Smooth muscle cell (in vitro differentiated cells): ENCODE data around the gene NFYB. TPM values are rescaled to one million over a fixed set of nuclear protein-coding genes. Genes with fewer than 3 reads are reported as not detected.
"Not testable (repeated sequence)": the region's sequence is repeated elsewhere in the genome, so short reads cannot be mapped to it uniquely, and the experiment has no call there.

Source experiments
- DNase-seq: peaks from one replicate; lab custom pipeline; 2025; ENCODE audit not compliant: unreplicated experiment; lab: John Stamatoyannopoulos, UW
- H2AFZ ChIP-seq: fragments of 200-600 bp; sonication (generic); 2 replicates; pipeline ENCODE4 v1.6.0; 2016; ENCODE audit warnings: antibody characterized with exemption, low read depth, mild to moderate bottlenecking
- H3F3A ChIP-seq: fragments of 200-600 bp; sonication (generic); 2 replicates; pipeline ENCODE4 v1.6.0; 2017; ENCODE audit warnings: antibody characterized with exemption, low read depth
- H3K27ac ChIP-seq: fragments of 200-600 bp; sonication (generic); 2 replicates; pipeline ENCODE4 v1.5.1; 2016; ENCODE audit warnings: low read depth, mild to moderate bottlenecking
- H3K27me3 ChIP-seq: fragments of 200-600 bp; sonication (generic); 2 replicates; pipeline ENCODE4 v1.6.1; 2016; ENCODE audit warnings: low read depth, mild to moderate bottlenecking
- H3K36me3 ChIP-seq: fragments of 200-600 bp; sonication (generic); 2 replicates; pipeline ENCODE4 v1.5.1; 2016; ENCODE audit warnings: low read depth
- H3K4me1 ChIP-seq: fragments of 200-600 bp; sonication (generic); 2 replicates; pipeline ENCODE4 v1.5.1; 2016; ENCODE audit warnings: low read depth
- H3K4me2 ChIP-seq: fragments of 200-600 bp; sonication (generic); 2 replicates; pipeline ENCODE4 v1.6.0; 2016; ENCODE audit warnings: mild to moderate bottlenecking
- H3K4me3 ChIP-seq: fragments of 200-600 bp; sonication (generic); 2 replicates; pipeline ENCODE4 v1.5.1; 2016; ENCODE audit warnings: mild to moderate bottlenecking
- H3K79me2 ChIP-seq: fragments of 200-600 bp; sonication (generic); 2 replicates; pipeline ENCODE4 v1.6.0; 2016; ENCODE audit warnings: low read depth, mild to moderate bottlenecking
- H3K9ac ChIP-seq: fragments of 200-600 bp; sonication (generic); 2 replicates; pipeline ENCODE4 v1.6.0; 2016; ENCODE audit warnings: low read depth
- H3K9me3 ChIP-seq: fragments of 200-600 bp; sonication (generic); replicated peaks from 2 replicates; pipeline ENCODE4 v1.5.1; 2016; ENCODE audit warnings: low read depth
- H4K20me1 ChIP-seq: fragments of 200-600 bp; sonication (generic); 2 replicates; pipeline ENCODE4 v1.6.0; 2016; ENCODE audit warnings: low read depth
- CTCF ChIP-seq: fragments of 200-600 bp; sonication (generic); IDR thresholded peaks from 2 replicates; pipeline ENCODE4 v1.5.1; 2017; ENCODE audit warnings: borderline replicate concordance, mild to moderate bottlenecking, antibody characterized with exemption; ENCODE audit not compliant: insufficient read depth, poor library complexity, severe bottlenecking
- WGBS: methylation state at CpG from one replicate; pipeline ENCODE4 v1.1.7; 2016; ENCODE audit warnings: low lambda C conversion rate; 5-methylcytosine and 5-hydroxymethylcytosine counted together
- polyA plus RNA-seq: library from polyadenylated mRNA; unstranded; fragments of >200 nt; fragmentation: Nextera tagmentation; extraction: Ambion mirVana; gene quantifications from 2 replicates; pipeline ENCODE4 v1.2.1, GENCODE V29; 2016
- total RNA-seq: library from RNA; depleted of rRNA; stranded (reverse); fragments of >200 nt; gene quantifications from 2 replicates; pipeline ENCODE4 v1.2.3, GENCODE V29; 2014

Gene NFYB
- total and polyA plus RNA-seq, 2 experiments from 2014 or later: 20.2 to 22.6 TPM

- no peaks in the 10 kb centered on the region for H3K36me3 ChIP-seq
- 85% methylated on average over 1 of the region's 1 CpG for WGBS
- no peaks in the 10 kb centered on the region for H3F3A ChIP-seq
- no peak for DNase-seq
- no peaks in the 10 kb centered on the region for H3K27me3 ChIP-seq
- no peak overlapping the region for H2AFZ ChIP-seq
- H3K4me3 ChIP-seq: no peak overlapping the region
- H4K20me1 ChIP-seq: no peaks in the 10 kb centered on the region
- H3K79me2 ChIP-seq: no peaks in the 10 kb centered on the region
- no peak for TF ChIP-seq CTCF
- no peaks in the 10 kb centered on the region for H3K4me1 ChIP-seq
- no peak overlapping the region for H3K4me2 ChIP-seq
- no peak overlapping the region for H3K27ac ChIP-seq
- H3K9ac ChIP-seq: no peak overlapping the region
- no peaks in the 10 kb centered on the region for H3K9me3 ChIP-seq
Measured at GRCh38 chr12:104164634-104165033, 26.6 kb upstream of the NFYB start.

GRCh38 chr12:104163631-104164030 is 25.6 kb upstream of the NFYB start:
- no peak overlapping the region for H3K27ac ChIP-seq
- no peaks in the 10 kb centered on the region for H3K36me3 ChIP-seq
- no peaks in the 10 kb centered on the region for H3K79me2 ChIP-seq
- no peak overlapping the region for H3K4me2 ChIP-seq
- H3K4me3 ChIP-seq: no peak overlapping the region
- no peaks in the 10 kb centered on the region for H3K27me3 ChIP-seq
- no peaks in the 10 kb centered on the region for H3K9me3 ChIP-seq
- no peak overlapping the region for H3K9ac ChIP-seq
- TF ChIP-seq CTCF: no peak
- no peaks in the 10 kb centered on the region for H4K20me1 ChIP-seq
- WGBS: 74% methylated on average over 4 of the region's 4 CpGs
- no peaks in the 10 kb centered on the region for H3F3A ChIP-seq
- H2AFZ ChIP-seq: no peak overlapping the region
- no peaks in the 10 kb centered on the region for H3K4me1 ChIP-seq
- DNase-seq: no peak

GRCh38 chr12:104163028-104163427 is 25.0 kb upstream of the NFYB start:
- H3K27ac ChIP-seq, H3K4me3 ChIP-seq, H3F3A ChIP-seq, H3K4me1 ChIP-seq, H3K79me2 ChIP-seq, DNase-seq, H3K9ac ChIP-seq, H4K20me1 ChIP-seq, H3K27me3 ChIP-seq, H3K36me3 ChIP-seq, H3K9me3 ChIP-seq, H2AFZ ChIP-seq, H3K4me2 ChIP-seq: not testable (repeated sequence)
- 85% methylated on average over 3 of the region's 3 CpGs for WGBS

DNA sequence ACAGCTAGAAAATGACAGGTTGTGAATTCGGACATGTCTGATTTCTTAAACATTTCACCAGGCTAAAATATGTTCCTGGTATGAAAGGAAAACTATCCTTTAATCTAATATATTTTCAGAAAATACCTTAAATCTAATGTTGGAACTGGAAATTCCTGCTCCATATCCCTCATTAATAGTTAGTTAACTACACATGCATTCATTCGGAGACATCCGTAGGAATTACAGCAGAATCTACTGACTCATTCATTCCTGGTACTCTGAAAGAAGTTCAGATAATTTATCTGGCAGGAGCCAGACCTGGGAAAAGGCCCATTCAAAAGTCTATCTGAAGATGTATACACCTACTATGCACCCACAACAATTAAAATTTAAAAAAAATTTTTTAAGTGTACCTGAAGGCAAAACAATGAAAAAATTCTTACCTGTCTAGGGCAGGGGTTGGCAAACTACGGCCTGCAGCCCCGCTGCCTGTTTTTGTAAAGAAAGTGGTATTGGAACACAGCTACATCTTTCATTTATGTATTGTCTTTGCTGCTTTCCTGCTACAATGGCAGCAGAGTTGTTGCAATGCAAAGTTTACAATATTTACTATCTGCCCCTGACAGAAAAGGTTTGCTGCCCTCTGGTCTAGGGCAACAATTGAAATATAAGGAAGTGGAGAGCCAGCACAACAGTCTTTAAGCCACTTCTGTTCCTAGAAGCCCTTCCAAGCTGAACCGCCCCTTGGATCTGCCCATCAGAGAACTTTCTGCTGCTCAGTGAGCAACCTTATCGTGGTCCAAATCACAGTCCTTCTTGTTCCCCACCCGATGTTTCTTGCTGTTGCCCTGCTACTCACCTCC is 17.9 kb upstream of the NFYB start:
- no peak overlapping the region for H3K4me2 ChIP-seq
- H3K36me3 ChIP-seq: no peaks in the 10 kb centered on the region
- H2AFZ ChIP-seq: no peak overlapping the region
- TF ChIP-seq CTCF: no peak
- DNase-seq: no peak
- no peaks in the 10 kb centered on the region for H3K4me1 ChIP-seq
- H3K9ac ChIP-seq: no peak overlapping the region
- no peaks in the 10 kb centered on the region for H3F3A ChIP-seq
- H3K79me2 ChIP-seq: no peaks in the 10 kb centered on the region
- H3K27me3 ChIP-seq: no peaks in the 10 kb centered on the region
- H3K4me3 ChIP-seq: no peak overlapping the region
- 88% methylated on average over 8 of the region's 8 CpGs for WGBS
- no peak overlapping the region for H3K27ac ChIP-seq
- H4K20me1 ChIP-seq: no peaks in the 10 kb centered on the region
- H3K9me3 ChIP-seq: no peaks in the 10 kb centered on the region
